ENCODE data around the gene GLO1. TPM values are rescaled to one million over a fixed set of nuclear protein-coding genes. Genes with fewer than 3 reads are reported as not detected.

GLO1 gene
- total and polyA plus RNA-seq, 2 experiments from 2014 or later = 273 TPM

GRCh38 chr6:38684237-38684636 is 18.7 kb downstream of the GLO1 start (continued):
- TF ChIP-seq ZNF462 (CRISPR knock-in tag; IDR thresholded peaks at IDR 0.05) (no peak), EZH2phosphoT487 (IDR thresholded peaks at IDR 0.05; ENCODE audit: unreplicated experiment) (no peak), JUNB (IDR thresholded peaks at IDR 0.05; ENCODE audit: unreplicated experiment) (no peak), CTCF (conservative IDR thresholded peaks at IDR 0.05; ENCODE audit: low read depth in 2 of 2) (no peak), REST (IDR thresholded peaks at IDR 0.05; ENCODE audit: unreplicated experiment) (no peak), ZNF114 (CRISPR knock-in tag; IDR thresholded peaks at IDR 0.05) (no peak), NANOG (IDR thresholded peaks at IDR 0.05; ENCODE audit: borderline replicate concordance) (no peak), ZNF331 (CRISPR knock-in tag; IDR thresholded peaks at IDR 0.05; ENCODE audit: low read depth) (no peak)

All from GM23338 (cell line).